HCT116 (cell line): ENCODE measurements around the gene GPR108. TPM values are rescaled to one million over a fixed set of nuclear protein-coding genes. Genes with fewer than 3 reads are reported as not detected.

Experiments used
- ATAC-seq: fragments of 200-7000 bp; cut with Tn5 transposase; 2 replicates; pipeline ENCODE4 v1.9.1; 2020; ENCODE audit warnings: mild to moderate bottlenecking, moderate library complexity
- BruUV-seq: library from RNA; stranded (reverse); fragments of 400-500 nt; replicated peaks from 2 replicates; lab custom pipeline; 2021; lab: Mats Ljungman, UMichigan
- CTCF ChIA-PET: fragments of 300-600 bp; sonication (Branson Sonifier 250); formaldehyde crosslinking; loops from one replicate; lab custom pipeline; 2021; ENCODE audit warnings: antibody characterized with exemption; lab: Charles Lee
- POLR2A ChIA-PET: fragments of 300-600, 350-600 bp; sonication (Branson Sonifier 250); formaldehyde crosslinking; loops from one replicate; lab custom pipeline; 2021; ENCODE audit warnings: antibody characterized with exemption; lab: Charles Lee
- RAD21 ChIA-PET, 2 experiments: fragments of 300-600 bp; sonication (Branson Sonifier 250); formaldehyde crosslinking; loops; one replicate each; lab custom pipeline; 2023; ENCODE audit warnings: low total read pairs in 2 of 2; ENCODE audit not compliant: uncharacterized antibody in 2 of 2, unreplicated experiment in 2 of 2, low non-redundant PET in 1 of 2; lab: Charles Lee
- DNase-seq: peaks from one replicate; pipeline ENCODE4 v3.0.0-alpha.2; 2010; ENCODE audit warnings: low read depth, low spot score
- H2AFZ ChIP-seq: fragments of 200-600 bp; shearing (Covaris generic), sonication (generic); 2 replicates; pipeline ENCODE4 v1.6.1; 2017; ENCODE audit warnings: low read depth, mixed run types, mixed read lengths, antibody characterized with exemption, low read length; ENCODE audit not compliant: poor library complexity, severe bottlenecking
- H3K27ac ChIP-seq: 2 replicates; pipeline ENCODE4 v1.5.1; 2012; ENCODE audit warnings: low read depth, low read length
- H3K27me3 ChIP-seq: fragments of 200-600 bp; sonication (generic); 2 replicates; pipeline ENCODE4 v1.6.1; 2016; ENCODE audit warnings: mixed run types, low read length, mixed read lengths; ENCODE audit not compliant: insufficient read depth
- H3K36me3 ChIP-seq, 2 experiments: fragments of 200-500 bp in 1 of 2; fragments of 200-600 bp in 1 of 2; sonication (Bioruptor generic) in 1 of 2; sonication (generic) in 1 of 2; 2 replicates each; pipeline versions ENCODE4 v1.5.1 to v1.6.1; 2014 to 2016; ENCODE audit warnings: low read length in 2 of 2, inconsistent platforms in 1 of 2, mixed read lengths in 1 of 2, mixed run types in 1 of 2; ENCODE audit not compliant: insufficient read depth in 2 of 2, control insufficient read depth in 1 of 2
- H3K4me1 ChIP-seq, 2 experiments: fragments of 200-600 bp in 1 of 2; sonication (generic) in 1 of 2; 2 replicates each; pipeline versions ENCODE4 v1.5.1 to v1.6.1; 2012 to 2017; ENCODE audit warnings: low read length in 2 of 2, inconsistent platforms in 1 of 2, mild to moderate bottlenecking in 1 of 2, mixed read lengths in 1 of 2, mixed run types in 1 of 2, moderate library complexity in 1 of 2; ENCODE audit not compliant: insufficient read depth in 2 of 2, control insufficient read depth in 1 of 2
- H3K4me2 ChIP-seq: fragments of 200-600 bp; sonication (generic); 2 replicates; pipeline ENCODE4 v1.6.1; 2017; ENCODE audit warnings: mixed run types, low read length, mixed read lengths
- H3K4me3 ChIP-seq, 2 experiments: fragments of 200-600 bp in 1 of 2; sonication (generic) in 1 of 2; replicated peaks in 1 of 2; 2 replicates each; pipeline ENCODE4 v1.5.1; 2011 to 2016; ENCODE audit warnings: low read length in 2 of 2, control low read depth in 1 of 2, low read depth in 1 of 2, mild to moderate bottlenecking in 1 of 2, mixed read lengths in 1 of 2, mixed run types in 1 of 2
- H3K79me2 ChIP-seq: fragments of 200-600 bp; sonication (generic); 2 replicates; pipeline ENCODE4 v1.6.1; 2017; ENCODE audit warnings: mild to moderate bottlenecking, mixed run types, low read length, moderate library complexity, mixed read lengths; ENCODE audit not compliant: insufficient read depth
- H3K9ac ChIP-seq: fragments of 200-600 bp; sonication (generic); 2 replicates; pipeline ENCODE4 v1.6.1; 2016; ENCODE audit warnings: low read length, mixed read lengths
- H3K9me2 ChIP-seq: fragments of 200-600 bp; sonication (generic), shearing (Covaris generic); 2 replicates; pipeline ENCODE4 v1.6.1; 2017; ENCODE audit warnings: mixed run types, mild to moderate bottlenecking, moderate library complexity; ENCODE audit not compliant: insufficient read depth
- H3K9me3 ChIP-seq, 2 experiments: fragments of 200-500 bp in 1 of 2; fragments of 200-600 bp in 1 of 2; sonication (Bioruptor generic) in 1 of 2; sonication (generic) in 1 of 2; 2 replicates each; pipeline ENCODE4 v1.6.1; 2014 to 2017; ENCODE audit warnings: low read length in 2 of 2, mixed read lengths in 2 of 2, inconsistent platforms in 1 of 2, low read depth in 1 of 2, mild to moderate bottlenecking in 1 of 2, mixed run types in 1 of 2, moderate library complexity in 1 of 2; ENCODE audit not compliant: control insufficient read depth in 1 of 2, insufficient read depth in 1 of 2
- H4K20me1 ChIP-seq: fragments of 200-600 bp; sonication (generic), shearing (Covaris generic); 2 replicates; pipeline ENCODE4 v1.6.1; 2017; ENCODE audit warnings: mixed run types, mild to moderate bottlenecking, moderate library complexity; ENCODE audit not compliant: insufficient read depth
- ATF3 ChIP-seq: IDR thresholded peaks from 2 replicates; pipeline ENCODE4 v1.6.1; 2012
- CEBPB ChIP-seq: IDR thresholded peaks from 2 replicates; pipeline ENCODE4 v1.6.1; 2012; ENCODE audit warnings: low read depth
- EGR1 ChIP-seq: IDR thresholded peaks from 2 replicates; pipeline ENCODE4 v1.6.1; 2012; ENCODE audit warnings: low read depth
- ELF1 ChIP-seq: IDR thresholded peaks from 2 replicates; pipeline ENCODE4 v1.6.1; 2012; ENCODE audit warnings: low read depth, borderline replicate concordance
- EZH2 ChIP-seq: fragments of 200-600 bp; sonication (generic); IDR thresholded peaks from 2 replicates; pipeline ENCODE4 v1.6.1; 2017; ENCODE audit warnings: antibody characterized with exemption, mixed run types
- EZH2phosphoT487 ChIP-seq: fragments of 200-600 bp; IDR thresholded peaks from 2 replicates; pipeline ENCODE4 v1.6.1; 2018; ENCODE audit warnings: antibody characterized with exemption, borderline replicate concordance
- FOSL1 ChIP-seq: IDR thresholded peaks from 2 replicates; pipeline ENCODE4 v1.6.1; 2012; ENCODE audit warnings: low read depth
- JUND ChIP-seq: IDR thresholded peaks from 2 replicates; pipeline ENCODE4 v1.6.1; 2012
- MAX ChIP-seq: IDR thresholded peaks from 2 replicates; pipeline ENCODE4 v1.6.1; 2012
- POLR2AphosphoS5 ChIP-seq: IDR thresholded peaks from 2 replicates; pipeline ENCODE4 v1.6.1; 2011; ENCODE audit warnings: mild to moderate bottlenecking, low read depth, low read length, moderate library complexity
- RAD21 ChIP-seq: IDR thresholded peaks from 2 replicates; pipeline ENCODE4 v1.6.1; 2012; ENCODE audit warnings: low read depth, mild to moderate bottlenecking
- REST ChIP-seq: IDR thresholded peaks from 2 replicates; pipeline ENCODE4 v1.6.1; 2012; ENCODE audit warnings: low read depth
- SIN3A ChIP-seq: IDR thresholded peaks from 2 replicates; pipeline ENCODE4 v1.6.1; 2012; ENCODE audit warnings: low read depth
- SP1 ChIP-seq: IDR thresholded peaks from 2 replicates; pipeline ENCODE4 v1.6.1; 2012; ENCODE audit warnings: low read depth
- SRF ChIP-seq: IDR thresholded peaks from 2 replicates; pipeline ENCODE4 v1.6.1; 2012; ENCODE audit warnings: low read depth
- TCF7L2 ChIP-seq: IDR thresholded peaks from 2 replicates; pipeline ENCODE4 v1.7.0; 2011; ENCODE audit warnings: borderline replicate concordance, inconsistent platforms; ENCODE audit not compliant: insufficient read depth, insufficient read length; ENCODE audit errors: extremely low read depth
- YY1 ChIP-seq: IDR thresholded peaks from 2 replicates; pipeline ENCODE4 v1.6.1; 2011; ENCODE audit warnings: low read length, low read depth, moderate library complexity, mild to moderate bottlenecking; ENCODE audit not compliant: insufficient replicate concordance; ENCODE audit errors: extremely low read depth
- ZBTB33 ChIP-seq: IDR thresholded peaks from 2 replicates; pipeline ENCODE4 v1.6.1; 2011; ENCODE audit warnings: mild to moderate bottlenecking, low read length, moderate library complexity; ENCODE audit not compliant: insufficient replicate concordance; ENCODE audit errors: extremely low read depth
- ZFX ChIP-seq: fragments of 450-650 bp; IDR thresholded peaks from 2 replicates; pipeline ENCODE4 v1.6.1; 2017
- ZNF274 ChIP-seq: fragments of 200-500 bp; sonication (Bioruptor generic); IDR thresholded peaks from 2 replicates; pipeline ENCODE4 v1.6.1; 2014; ENCODE audit warnings: mild to moderate bottlenecking, low read depth, low read length, inconsistent platforms
- intact Hi-C: fragments of 100-400 bp; cut with micrococcal nuclease; formaldehyde crosslinking; loops from 2 replicates; pipeline ENCODE4 v1.10.0; 2022
- total RNA-seq: library from RNA; stranded (reverse); gene quantifications from one replicate; pipeline ENCODE4 v1.2.1, GENCODE V29; 2021; ENCODE audit not compliant: unreplicated experiment

The GPR108 gene
- total RNA-seq, 1 experiment from 2014 or later = 75.0 TPM

- intact Hi-C loops = no loop called here
- POLR2A ChIA-PET = no interaction called here
Observed at GRCh38 chr19:6776999-6777398, 39.6 kb upstream of the GPR108 start.

More at GRCh38 chr19:6776999-6777398, 39.6 kb upstream of the GPR108 start:
- DNase-seq (no peak), ATAC-seq (no peak)
- H3K27ac ChIP-seq = no peak overlapping the region
- no peaks in the 10 kb centered on the region for H3K9me2 ChIP-seq
- TF ChIP-seq FOSL1 (no peak), ELF1 (no peak), TCF7L2 (no peak), SIN3A (no peak), EGR1 (no peak), ZFX (no peak), EZH2phosphoT487 (no peak), SRF (no peak), REST (no peak), POLR2AphosphoS5 (no peak), SP1 (no peak), JUND (no peak), ZBTB33 (no peak), ATF3 (no peak), EZH2 (no peak), CEBPB (no peak), MAX (no peak), YY1 (no peak), ZNF274 (no peak), RAD21 (no peak)
- no peaks in the 10 kb centered on the region for H3K27me3 ChIP-seq
- no peaks in the 10 kb centered on the region for H4K20me1 ChIP-seq
- H3K9ac ChIP-seq = no peak overlapping the region
- ChIA-PET RAD21 (no interaction called here), CTCF (no interaction called here)
- no peak overlapping the region for H3K4me2 ChIP-seq
- H3K4me3 ChIP-seq = no peak overlapping the region
- H3K79me2 ChIP-seq = no peaks in the 10 kb centered on the region
- BruUV-seq = no TSS peak
- H3K4me1 ChIP-seq = no peaks in the 10 kb centered on the region; a peak in 1 of 4 replicates
- H3K9me3 ChIP-seq = no peaks in the 10 kb centered on the region
- H2AFZ ChIP-seq = no peak overlapping the region
- no peaks in the 10 kb centered on the region for H3K36me3 ChIP-seq
